Immature natural killer cell (primary cell): ENCODE measurements around the gene KCNK10. TPM values are rescaled to one million over a fixed set of nuclear protein-coding genes. Genes with fewer than 3 reads are reported as not detected.
"Not testable (repeated sequence)": the region's sequence is repeated elsewhere in the genome, so short reads cannot be mapped to it uniquely, and the experiment has no call there.

Experiments
- DNase-seq, 3 donors: peaks; one replicate each; pipeline ENCODE4 v3.0.0; 2022; ENCODE audit warnings: mixed read lengths in 1 of 3
- H3K27ac Mint-ChIP-seq, 6 donors: one replicate each; pipeline ENCODE4 v1.8.0; 2020; ENCODE audit warnings: mixed read lengths in 6 of 6, mild to moderate bottlenecking in 5 of 6, inconsistent platforms in 4 of 6, moderate library complexity in 3 of 6
- H3K27me3 Mint-ChIP-seq, 3 donors: one replicate each; pipeline ENCODE4 v1.8.0; 2020 to 2021; ENCODE audit warnings: low read depth in 3 of 3, mild to moderate bottlenecking in 3 of 3, mixed read lengths in 3 of 3, moderate library complexity in 3 of 3, inconsistent platforms in 1 of 3
- H3K36me3 Mint-ChIP-seq, 3 donors: one replicate each; pipeline ENCODE4 v1.8.0; 2020; ENCODE audit warnings: mixed read lengths in 3 of 3, inconsistent platforms in 2 of 3, mild to moderate bottlenecking in 2 of 3
- H3K4me1 Mint-ChIP-seq, 2 donors: one replicate each; pipeline ENCODE4 v1.8.0; 2020; ENCODE audit warnings: inconsistent platforms in 2 of 2, mild to moderate bottlenecking in 2 of 2, mixed read lengths in 2 of 2, moderate library complexity in 1 of 2
- H3K4me3 Mint-ChIP-seq, 5 donors: one replicate each; pipeline ENCODE4 v1.8.0; 2020; ENCODE audit warnings: mild to moderate bottlenecking in 5 of 5, mixed read lengths in 5 of 5, inconsistent platforms in 3 of 5, moderate library complexity in 3 of 5
- H3K9me3 Mint-ChIP-seq, 6 donors: one replicate each; pipeline ENCODE4 v1.8.0; 2020; ENCODE audit warnings: mild to moderate bottlenecking in 6 of 6, mixed read lengths in 6 of 6, inconsistent platforms in 4 of 6, moderate library complexity in 3 of 6
- polyA plus RNA-seq, 3 donors: library from polyadenylated mRNA; unstranded; fragments of 300-500 nt; fragmentation: Illumina TruSeq; gene quantifications; one replicate each; pipeline ENCODE4 v1.2.3, GENCODE V29; 2021

The KCNK10 gene
- polyA plus RNA-seq, 3 donors from 2014 or later, result not detected

GRCh38 chr14:88271205-88271604 lies 51.9 kb downstream of the KCNK10 start:
- no peaks in the 10 kb centered on the region for H3K36me3 Mint-ChIP-seq
- peaks cover 2 to 9% (median 2%) of the 10 kb centered on the region in 3 donors for H3K27me3 Mint-ChIP-seq
- no peaks in the 10 kb centered on the region for H3K4me1 Mint-ChIP-seq
- no peak overlapping the region for H3K4me3 Mint-ChIP-seq
- peaks cover 0 to 2% (median 0%) of the 10 kb centered on the region in 6 donors for H3K9me3 Mint-ChIP-seq
- no peak for DNase-seq
- H3K27ac Mint-ChIP-seq, result no peak overlapping the region

GRCh38 chr14:88270776-88271175 lies 52.3 kb downstream of the KCNK10 start:
- Mint-ChIP-seq H3K9me3 (peaks cover 0 to 2% (median 0%) of the 10 kb centered on the region in 6 donors), H3K36me3 (no peaks in the 10 kb centered on the region), H3K27ac (no peak overlapping the region), H3K4me1 (no peaks in the 10 kb centered on the region), H3K4me3 (no peak overlapping the region), H3K27me3 (peaks cover 2 to 9% (median 2%) of the 10 kb centered on the region in 3 donors)
- no peak for DNase-seq

DNA sequence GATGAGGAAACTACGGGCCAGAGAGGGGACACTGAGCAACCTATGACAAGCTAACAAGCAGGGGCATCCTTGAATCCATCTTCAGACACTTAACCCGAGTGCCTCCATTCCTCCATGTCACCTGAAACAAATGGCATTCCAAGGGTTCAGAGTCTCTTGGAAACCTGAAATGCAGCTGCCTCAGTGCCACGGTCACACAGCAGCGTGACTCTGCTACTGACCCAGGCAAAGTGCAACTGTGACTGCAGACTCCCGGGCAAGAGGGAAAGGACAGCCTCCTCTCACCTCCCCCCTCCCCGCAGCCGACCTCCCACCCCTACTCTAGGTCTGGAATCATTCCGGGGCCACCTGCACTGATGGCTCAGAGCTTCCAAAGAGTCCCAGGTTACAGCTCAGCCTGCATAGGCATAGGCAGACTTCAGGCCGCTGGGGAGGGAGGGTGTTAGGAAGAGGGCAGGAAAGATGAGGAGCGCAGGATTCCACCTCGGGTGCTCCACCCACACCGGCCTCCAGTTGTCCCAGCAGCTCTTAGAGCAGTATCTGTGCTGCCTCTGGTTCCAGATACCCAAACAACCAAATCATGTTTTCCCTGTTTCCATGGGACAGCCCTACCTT lies 53.2 kb downstream of the KCNK10 start:
- Mint-ChIP-seq H3K27ac (no peak overlapping the region), H3K4me1 (no peaks in the 10 kb centered on the region), H3K9me3 (peaks cover 0 to under 1% (median 0%) of the 10 kb centered on the region in 6 donors), H3K36me3 (no peaks in the 10 kb centered on the region), H3K27me3 (peaks cover 2 to 6% (median 3%) of the 10 kb centered on the region in 3 donors), H3K4me3 (no peak overlapping the region)
- DNase-seq, result no peak

DNA sequence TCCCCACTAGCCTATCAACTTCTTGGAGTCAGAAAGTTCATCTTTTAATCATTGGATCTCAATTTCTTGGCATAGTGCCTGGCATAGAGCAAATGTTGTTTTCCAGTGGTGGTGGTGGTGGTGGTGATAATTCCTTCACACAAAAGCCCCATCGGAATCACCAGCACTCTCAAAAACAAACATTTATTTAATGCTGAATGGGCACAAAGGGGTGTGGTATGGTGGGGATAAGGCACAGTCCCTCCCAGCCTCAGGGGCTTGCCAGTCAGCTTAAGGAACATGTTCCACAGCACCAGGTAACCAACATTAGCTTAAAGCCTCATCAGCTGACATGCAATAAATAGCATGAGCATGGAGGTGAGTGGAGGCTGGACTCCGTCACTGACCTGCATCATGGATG lies 56.6 kb downstream of the KCNK10 start:
- no peak for DNase-seq
- Mint-ChIP-seq H3K36me3 (no peaks in the 10 kb centered on the region), H3K27ac (no peak overlapping the region), H3K9me3 (peaks cover 0 to 3% (median 0%) of the 10 kb centered on the region in 6 donors), H3K4me1 (no peaks in the 10 kb centered on the region), H3K27me3 (peaks cover 2 to 8% (median 2%) of the 10 kb centered on the region in 3 donors), H3K4me3 (no peak overlapping the region)

DNA sequence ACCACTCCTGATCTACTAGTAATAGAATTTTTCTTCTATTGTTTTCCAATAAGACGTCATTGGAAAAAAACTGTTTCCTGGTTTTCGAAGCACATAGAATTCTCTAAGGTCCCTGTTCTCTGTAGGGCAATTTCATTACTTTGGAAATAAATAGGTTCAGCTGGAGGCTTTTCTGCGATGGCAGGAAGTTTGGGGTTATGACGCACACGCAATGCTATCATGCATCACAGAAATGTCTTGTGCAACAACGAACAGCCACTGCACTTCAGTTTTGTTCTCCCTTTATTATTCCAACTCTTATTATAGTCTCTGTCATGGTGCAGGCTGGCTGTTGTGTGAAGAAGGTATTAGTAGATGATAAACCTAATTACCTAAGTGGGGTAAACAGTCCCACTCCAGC lies 59.0 kb downstream of the KCNK10 start:
- H3K27ac Mint-ChIP-seq, result no peak overlapping the region
- no peak for DNase-seq
- peaks cover 0 to 10% (median 2%) of the 10 kb centered on the region in 3 donors for H3K27me3 Mint-ChIP-seq
- no peaks in the 10 kb centered on the region for H3K4me1 Mint-ChIP-seq
- H3K9me3 Mint-ChIP-seq, result peaks cover 0 to 3% (median 0%) of the 10 kb centered on the region in 6 donors
- H3K36me3 Mint-ChIP-seq, result no peaks in the 10 kb centered on the region
- no peak overlapping the region for H3K4me3 Mint-ChIP-seq

DNA sequence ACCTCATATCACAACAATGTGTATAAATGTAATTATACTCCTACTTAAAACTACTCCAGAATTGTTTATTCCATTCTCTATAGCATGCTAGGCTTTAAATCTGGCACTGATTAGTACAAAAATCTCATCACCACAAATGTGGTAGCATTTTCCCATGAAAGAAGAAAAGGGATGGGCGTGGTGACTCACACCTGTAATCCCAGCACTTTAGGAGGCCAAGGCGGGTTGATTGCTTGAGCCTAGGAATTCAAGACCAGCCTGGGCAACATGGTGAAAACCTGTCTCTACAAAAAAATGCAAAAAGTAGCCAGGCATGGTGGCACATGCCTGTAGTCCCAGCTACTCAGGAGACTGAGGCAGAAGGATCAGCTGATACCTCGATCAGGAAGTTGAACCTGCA lies 61.8 kb downstream of the KCNK10 start:
- not testable (repeated sequence) for H3K4me3 Mint-ChIP-seq, H3K27ac Mint-ChIP-seq, H3K9me3 Mint-ChIP-seq, DNase-seq, H3K36me3 Mint-ChIP-seq, H3K4me1 Mint-ChIP-seq
- peaks cover 4 to 13% (median 4%) of the 10 kb centered on the region in 3 donors for H3K27me3 Mint-ChIP-seq

- H3K4me3 Mint-ChIP-seq, result no peak overlapping the region
- no peaks in the 10 kb centered on the region for H3K36me3 Mint-ChIP-seq
- no peak overlapping the region for H3K27ac Mint-ChIP-seq
- H3K27me3 Mint-ChIP-seq, result peaks cover 4 to 11% (median 8%) of the 10 kb centered on the region in 3 donors
- no peak for DNase-seq
- no peaks in the 10 kb centered on the region for H3K4me1 Mint-ChIP-seq
- no peaks in the 10 kb centered on the region for H3K9me3 Mint-ChIP-seq
These were observed 65.0 kb downstream of the KCNK10 start for GRCh38 chr14:88258021-88258420.

GRCh38 chr14:88256997-88257950 lies 65.8 kb downstream of the KCNK10 start:
- H3K27me3 Mint-ChIP-seq, result peaks cover 7 to 9% (median 8%) of the 10 kb centered on the region in 3 donors

DNA sequence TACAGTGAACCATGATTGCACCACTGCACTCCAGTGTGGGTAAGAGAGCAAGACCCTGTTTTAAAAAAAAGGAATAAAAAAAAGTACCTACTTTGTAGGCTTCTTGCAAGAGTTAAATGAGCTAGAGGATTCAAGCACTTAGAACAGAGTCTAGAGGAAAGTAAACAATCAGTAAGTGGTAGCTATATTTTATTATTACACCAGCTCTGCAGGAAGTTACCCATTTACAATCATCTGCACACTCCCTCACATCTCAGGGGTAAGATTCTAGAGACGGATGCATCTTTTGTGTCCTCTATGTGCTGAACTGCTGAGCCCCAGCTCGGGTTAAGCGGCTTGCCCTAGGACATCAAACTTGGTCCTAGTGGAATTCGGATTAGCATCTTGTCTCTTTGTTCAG lies 67.3 kb downstream of the KCNK10 start:
- peaks cover 6 to 8% (median 6%) of the 10 kb centered on the region in 3 donors for H3K27me3 Mint-ChIP-seq
- H3K4me1 Mint-ChIP-seq, result no peaks in the 10 kb centered on the region
- no peak overlapping the region for H3K4me3 Mint-ChIP-seq
- DNase-seq, result no peak
- no peak overlapping the region for H3K27ac Mint-ChIP-seq
- no peaks in the 10 kb centered on the region for H3K36me3 Mint-ChIP-seq
- no peaks in the 10 kb centered on the region for H3K9me3 Mint-ChIP-seq

More at GRCh38 chr14:88256997-88257950, 65.8 kb downstream of the KCNK10 start:
- Mint-ChIP-seq H3K36me3 (no peaks in the 10 kb centered on the region), H3K27ac (no peak overlapping the region), H3K9me3 (no peaks in the 10 kb centered on the region), H3K4me1 (no peaks in the 10 kb centered on the region), H3K4me3 (no peak overlapping the region)
- no peak for DNase-seq

- peaks cover 6 to 8% (median 6%) of the 10 kb centered on the region in 3 donors for H3K27me3 Mint-ChIP-seq
- H3K4me1 Mint-ChIP-seq, result no peaks in the 10 kb centered on the region
- no peaks in the 10 kb centered on the region for H3K9me3 Mint-ChIP-seq
- H3K36me3 Mint-ChIP-seq, result no peaks in the 10 kb centered on the region
- H3K27ac Mint-ChIP-seq, result no peak overlapping the region
- DNase-seq, result no peak
- H3K4me3 Mint-ChIP-seq, result no peak overlapping the region
These were observed 67.9 kb downstream of the KCNK10 start for GRCh38 chr14:88255196-88255595.

GRCh38 chr14:88252498-88252897 lies 70.6 kb downstream of the KCNK10 start:
- Mint-ChIP-seq H3K36me3 (no peaks in the 10 kb centered on the region), H3K9me3 (no peaks in the 10 kb centered on the region), H3K27me3 (peaks cover 1 to 7% (median 4%) of the 10 kb centered on the region in 3 donors), H3K27ac (no peak overlapping the region), H3K4me1 (no peaks in the 10 kb centered on the region), H3K4me3 (no peak overlapping the region)
- DNase-seq, result no peak

DNA sequence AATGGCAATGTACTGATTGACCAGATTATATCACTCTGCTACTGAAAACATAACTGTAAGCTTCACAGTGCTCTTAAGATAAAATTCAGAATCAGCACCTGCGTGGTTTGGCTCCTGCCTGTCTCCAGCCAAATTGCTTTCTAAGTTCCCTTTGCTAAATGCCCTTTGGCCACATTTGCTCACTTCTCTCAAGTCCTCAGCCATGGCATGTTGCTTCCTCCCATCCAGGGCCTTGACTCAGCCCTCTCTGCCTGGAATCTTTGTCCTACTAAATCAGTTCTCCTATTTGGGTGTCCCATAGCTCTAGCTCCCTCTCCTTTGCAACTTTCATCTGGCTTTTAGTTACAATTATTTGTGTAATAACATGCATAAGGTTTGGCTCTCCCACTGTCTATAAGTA lies 71.4 kb downstream of the KCNK10 start:
- H3K27ac Mint-ChIP-seq, result no peak overlapping the region
- no peaks in the 10 kb centered on the region for H3K36me3 Mint-ChIP-seq
- H3K4me1 Mint-ChIP-seq, result no peaks in the 10 kb centered on the region
- peaks cover 1 to 8% (median 7%) of the 10 kb centered on the region in 3 donors for H3K27me3 Mint-ChIP-seq
- DNase-seq, result no peak
- no peak overlapping the region for H3K4me3 Mint-ChIP-seq
- no peaks in the 10 kb centered on the region for H3K9me3 Mint-ChIP-seq

GRCh38 chr14:88249266-88249665 lies 73.8 kb downstream of the KCNK10 start:
- Mint-ChIP-seq H3K36me3 (no peaks in the 10 kb centered on the region), H3K4me3 (no peak overlapping the region), H3K27me3 (peaks cover 0 to 11% (median 5%) of the 10 kb centered on the region in 3 donors), H3K9me3 (no peaks in the 10 kb centered on the region), H3K27ac (no peak overlapping the region), H3K4me1 (no peaks in the 10 kb centered on the region)
- no peak for DNase-seq

DNA sequence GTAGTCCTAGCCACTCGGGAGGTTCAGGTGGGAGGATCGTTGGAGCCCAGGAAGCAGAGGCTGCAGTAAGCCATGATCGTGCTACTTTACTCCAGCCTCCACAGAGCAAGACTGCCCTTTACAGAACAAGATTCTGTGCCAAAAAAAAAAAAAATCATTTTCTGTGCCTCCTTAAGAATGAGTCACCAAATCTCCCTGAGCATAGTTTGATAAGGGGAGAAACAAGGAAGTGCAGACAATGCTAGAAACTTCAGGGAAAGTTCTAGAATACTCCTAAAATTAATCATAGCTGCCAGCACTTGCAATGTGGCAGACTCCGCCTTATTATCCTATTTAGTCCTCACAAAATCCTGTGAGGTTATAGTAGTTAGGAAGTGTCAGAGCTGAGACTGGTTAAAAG lies 74.5 kb downstream of the KCNK10 start:
- Mint-ChIP-seq H3K4me3 (no peak overlapping the region), H3K36me3 (no peaks in the 10 kb centered on the region), H3K27me3 (peaks cover 0 to 11% (median 4%) of the 10 kb centered on the region in 3 donors), H3K27ac (no peak overlapping the region), H3K9me3 (no peaks in the 10 kb centered on the region), H3K4me1 (no peaks in the 10 kb centered on the region)
- no peak for DNase-seq
